Neutrophil (primary cell): ENCODE measurements around the gene UBXN4.

Source experiments
- H3K27ac ChIP-seq: fragments of 200-600 bp; sonication (generic); 2 replicates; pipeline ENCODE4 v1.5.1; 2016; ENCODE audit warnings: mild to moderate bottlenecking, moderate library complexity
- H3K27me3 ChIP-seq: fragments of 200-600 bp; sonication (generic); 2 replicates; pipeline ENCODE4 v1.6.0; 2016; ENCODE audit warnings: mild to moderate bottlenecking
- H3K36me3 ChIP-seq: fragments of 200-600 bp; sonication (generic); 2 replicates; pipeline ENCODE4 v1.5.1; 2017
- H3K4me1 ChIP-seq, 2 experiments: fragments of 200-600 bp in 1 of 2; sonication (generic) in 1 of 2; 1 replicate in 1 of 2; 2 replicates in 1 of 2; pipeline versions ENCODE4 v1.5.1 to v1.6.1; 2013 to 2016; ENCODE audit warnings: low read depth in 1 of 2, low read length in 1 of 2, mild to moderate bottlenecking in 1 of 2, moderate library complexity in 1 of 2; ENCODE audit not compliant: control insufficient read depth in 1 of 2, insufficient read depth in 1 of 2
- H3K4me3 ChIP-seq, 2 experiments: fragments of 200-600 bp in 1 of 2; sonication (generic) in 1 of 2; 1 replicate in 1 of 2; 2 replicates in 1 of 2; pipeline ENCODE4 v1.5.1; 2013 to 2016; ENCODE audit warnings: low read depth in 1 of 2, low read length in 1 of 2, mild to moderate bottlenecking in 1 of 2, moderate library complexity in 1 of 2
- H3K9me3 ChIP-seq: fragments of 200-600 bp; sonication (generic); 2 replicates; pipeline ENCODE4 v1.5.1; 2016
- TF ChIP-seq, protein P1 (sequence below): fragments of 200-600 bp; sonication (generic); IDR thresholded peaks from 2 replicates; pipeline ENCODE4 v1.5.1; 2016; ENCODE audit warnings: antibody characterized with exemption

Gene UBXN4

DNA sequence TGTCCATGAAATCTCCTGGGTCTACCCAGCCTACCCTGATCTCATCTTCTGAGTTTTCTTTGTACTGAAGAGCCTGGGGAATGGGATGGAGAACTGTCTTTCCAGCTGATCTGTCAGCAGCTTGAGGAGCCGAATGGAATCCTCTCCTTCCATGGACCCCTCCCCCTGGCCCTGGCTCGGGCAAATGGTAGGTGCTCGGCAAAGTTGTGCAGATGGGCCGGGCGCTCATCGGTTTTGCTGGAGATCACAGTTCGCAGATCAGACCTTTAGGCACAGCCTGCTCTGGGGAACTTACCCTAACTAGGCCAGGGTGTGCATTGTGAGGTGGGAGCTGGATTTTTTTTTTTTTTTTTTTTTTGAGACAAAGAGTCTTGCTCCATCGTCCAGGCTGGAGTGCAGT lies 55.0 kb downstream of the UBXN4 start:
- H3K36me3 ChIP-seq, result no peaks in the 10 kb centered on the region
- H3K4me1 ChIP-seq, result peaks cover 0 to 6% of the 10 kb centered on the region in 2 experiments
- H3K27ac ChIP-seq, result no peak overlapping the region
- H3K4me3 ChIP-seq, result no peak overlapping the region
- no peaks in the 10 kb centered on the region for H3K9me3 ChIP-seq
- TF ChIP-seq, protein P1, sequence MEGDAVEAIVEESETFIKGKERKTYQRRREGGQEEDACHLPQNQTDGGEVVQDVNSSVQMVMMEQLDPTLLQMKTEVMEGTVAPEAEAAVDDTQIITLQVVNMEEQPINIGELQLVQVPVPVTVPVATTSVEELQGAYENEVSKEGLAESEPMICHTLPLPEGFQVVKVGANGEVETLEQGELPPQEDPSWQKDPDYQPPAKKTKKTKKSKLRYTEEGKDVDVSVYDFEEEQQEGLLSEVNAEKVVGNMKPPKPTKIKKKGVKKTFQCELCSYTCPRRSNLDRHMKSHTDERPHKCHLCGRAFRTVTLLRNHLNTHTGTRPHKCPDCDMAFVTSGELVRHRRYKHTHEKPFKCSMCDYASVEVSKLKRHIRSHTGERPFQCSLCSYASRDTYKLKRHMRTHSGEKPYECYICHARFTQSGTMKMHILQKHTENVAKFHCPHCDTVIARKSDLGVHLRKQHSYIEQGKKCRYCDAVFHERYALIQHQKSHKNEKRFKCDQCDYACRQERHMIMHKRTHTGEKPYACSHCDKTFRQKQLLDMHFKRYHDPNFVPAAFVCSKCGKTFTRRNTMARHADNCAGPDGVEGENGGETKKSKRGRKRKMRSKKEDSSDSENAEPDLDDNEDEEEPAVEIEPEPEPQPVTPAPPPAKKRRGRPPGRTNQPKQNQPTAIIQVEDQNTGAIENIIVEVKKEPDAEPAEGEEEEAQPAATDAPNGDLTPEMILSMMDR, result no peak
- peaks cover 10% of the 10 kb centered on the region for H3K27me3 ChIP-seq

DNA sequence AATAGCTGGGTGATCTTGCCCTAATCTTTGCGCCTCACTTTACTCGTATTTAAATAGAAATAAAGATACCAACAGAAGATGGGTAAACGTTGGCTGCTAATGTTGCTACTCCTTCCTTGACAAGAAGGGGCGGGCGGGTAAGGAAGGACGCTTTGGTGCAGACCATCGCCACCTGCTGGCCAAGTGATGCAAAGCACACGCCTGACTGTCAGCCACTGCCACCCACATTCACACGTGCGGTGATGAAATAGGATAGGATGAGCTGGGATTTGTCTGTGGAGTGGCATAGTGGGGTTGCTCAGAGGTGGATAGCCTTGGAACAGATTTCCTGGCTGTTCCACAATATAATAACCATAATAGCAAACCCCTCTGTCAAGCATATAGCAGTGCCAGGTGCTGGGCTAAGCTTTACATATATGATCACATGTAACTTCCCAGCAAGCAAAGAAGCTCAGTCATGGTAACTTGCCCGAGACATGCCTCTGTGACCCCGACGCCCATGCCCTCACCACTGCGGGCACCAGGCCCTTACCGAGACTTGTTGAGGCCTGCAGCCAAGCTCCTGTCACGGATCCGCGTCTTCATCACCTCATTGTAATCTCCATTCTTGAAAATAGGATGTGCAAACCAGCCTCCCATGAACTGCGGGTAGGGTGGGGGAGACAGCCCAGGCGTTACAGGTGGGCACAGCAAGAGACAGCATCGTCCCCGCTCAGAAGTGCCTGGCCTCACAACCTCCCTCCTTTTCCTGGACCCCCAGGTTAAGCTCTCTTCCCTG lies 56.0 kb downstream of the UBXN4 start:
- no peaks in the 10 kb centered on the region for H3K36me3 ChIP-seq
- peaks cover 0 to 6% of the 10 kb centered on the region in 2 experiments for H3K4me1 ChIP-seq
- no peak overlapping the region for H3K4me3 ChIP-seq
- TF ChIP-seq, protein P1, result peak; percentile 90
- no peak overlapping the region for H3K27ac ChIP-seq
- H3K27me3 ChIP-seq, result peaks cover 10% of the 10 kb centered on the region
- no peaks in the 10 kb centered on the region for H3K9me3 ChIP-seq

DNA sequence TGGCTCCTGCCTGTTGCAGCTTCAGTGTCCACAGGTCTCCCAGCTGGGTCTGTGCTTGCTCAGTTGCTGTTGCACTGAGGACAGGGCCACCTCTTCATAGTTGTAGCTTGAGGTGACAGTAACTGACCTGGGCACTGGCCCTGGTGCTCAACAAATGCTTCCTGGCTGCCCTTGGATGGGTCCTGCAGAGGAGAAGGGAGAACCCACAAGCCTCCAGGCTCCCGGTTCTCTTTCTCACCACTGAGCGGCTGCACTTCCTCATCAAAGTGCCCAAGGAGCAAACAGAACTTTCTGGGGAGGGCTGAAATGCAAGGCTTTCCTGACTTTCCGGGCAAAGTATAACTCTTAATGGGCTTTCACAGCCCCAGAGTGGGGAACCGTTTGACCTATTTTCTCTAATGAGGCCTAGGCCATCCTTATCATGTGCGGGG lies 56.6 kb downstream of the UBXN4 start:
- no peaks in the 10 kb centered on the region for H3K36me3 ChIP-seq
- peaks cover 0 to 6% of the 10 kb centered on the region in 2 experiments for H3K4me1 ChIP-seq
- peaks cover 10% of the 10 kb centered on the region for H3K27me3 ChIP-seq
- H3K9me3 ChIP-seq, result no peaks in the 10 kb centered on the region
- no peak overlapping the region for H3K27ac ChIP-seq
- TF ChIP-seq, protein P1, result no peak
- no peak overlapping the region for H3K4me3 ChIP-seq

DNA sequence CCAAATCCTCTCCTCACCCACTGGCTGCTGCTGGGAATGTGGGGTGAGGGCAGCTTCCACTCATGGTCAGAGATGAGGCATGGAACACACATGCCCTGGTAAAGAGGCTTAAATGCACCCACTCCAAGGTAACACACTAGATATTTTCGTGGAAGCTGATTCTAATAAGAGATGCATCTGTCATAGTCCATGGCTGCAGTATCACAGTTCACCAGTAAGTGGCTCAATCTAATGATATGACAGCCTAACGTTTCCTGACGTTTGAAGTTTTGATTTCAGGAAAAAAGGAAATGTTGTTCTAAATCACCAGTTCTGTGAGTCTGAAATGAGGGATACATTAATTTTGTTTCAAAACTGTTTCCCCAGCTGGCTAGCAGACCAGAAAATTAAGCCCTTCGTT lies 57.1 kb downstream of the UBXN4 start:
- no peaks in the 10 kb centered on the region for H3K36me3 ChIP-seq
- H3K27me3 ChIP-seq, result peaks cover 10% of the 10 kb centered on the region
- no peak overlapping the region for H3K27ac ChIP-seq
- H3K4me3 ChIP-seq, result no peak overlapping the region
- H3K9me3 ChIP-seq, result no peaks in the 10 kb centered on the region
- H3K4me1 ChIP-seq, result peaks cover 0 to 6% of the 10 kb centered on the region in 2 experiments
- TF ChIP-seq, protein P1, result no peak

DNA sequence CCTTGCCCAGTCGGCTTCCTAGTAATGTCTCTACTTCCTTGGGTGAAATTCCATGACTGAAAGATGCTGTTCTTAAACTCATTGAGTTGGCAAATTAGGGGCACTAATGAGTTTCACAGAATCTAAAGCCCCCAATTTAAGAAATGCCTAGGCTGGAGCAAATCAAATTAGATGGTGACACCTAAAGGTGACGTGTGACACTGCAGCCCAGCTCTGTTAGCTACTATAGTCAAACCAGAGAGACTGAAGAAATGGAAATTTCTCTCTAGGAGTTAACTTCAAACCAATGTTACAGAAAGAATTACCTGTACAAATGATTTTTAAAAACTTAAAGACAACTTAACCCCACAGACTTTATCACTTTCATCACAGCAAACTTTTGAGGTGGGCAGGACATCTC lies 58.1 kb downstream of the UBXN4 start:
- Histone ChIP-seq H3K4me1 (peaks cover 0 to 6% of the 10 kb centered on the region in 2 experiments), H3K4me3 (no peak overlapping the region), H3K36me3 (no peaks in the 10 kb centered on the region), H3K9me3 (no peaks in the 10 kb centered on the region), H3K27ac (no peak overlapping the region), H3K27me3 (peaks cover 5% of the 10 kb centered on the region)
- TF ChIP-seq, protein P1, result no peak
